GM21367 (cell line): ENCODE measurements around the gene C6orf89.

Experiments
- ATAC-seq: cut with Tn5 transposase; IDR thresholded peaks from one replicate; pipeline ENCODE4 v1.9.1; 2021; ENCODE audit not compliant: unreplicated experiment

Gene C6orf89

GRCh38 chr6:36851626-36852025 lies 34.1 kb upstream of the C6orf89 start:
- ATAC-seq = no peak

GRCh38 chr6:36852481-36853147 lies 33.1 kb upstream of the C6orf89 start:
- no peak for ATAC-seq

- no peak for ATAC-seq
Measured at GRCh38 chr6:36853325-36853724, 32.4 kb upstream of the C6orf89 start.

GRCh38 chr6:36855750-36856149 lies 30.0 kb upstream of the C6orf89 start:
- ATAC-seq = no peak

DNA sequence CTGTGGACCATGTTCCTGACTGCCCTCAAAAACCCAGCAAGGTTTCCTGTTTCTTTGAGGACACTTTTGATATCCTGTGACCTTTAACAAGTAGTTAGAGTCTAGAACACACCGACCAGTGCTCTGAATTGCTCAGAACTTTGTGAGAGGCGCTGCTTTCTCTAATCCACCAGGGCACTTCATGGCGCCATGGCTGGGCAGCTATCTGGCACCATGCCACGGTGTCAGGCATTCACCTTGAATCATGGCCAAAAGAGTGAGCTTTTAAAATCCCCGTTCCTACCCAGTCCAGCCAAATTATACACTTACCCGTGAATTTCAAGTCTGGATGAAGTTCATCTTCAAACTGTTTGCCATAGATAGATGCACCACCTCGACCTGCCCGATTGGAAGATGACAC lies 29.5 kb upstream of the C6orf89 start:
- ATAC-seq = no peak

- ATAC-seq = no peak
Measured at GRCh38 chr6:36857325-36857724, 28.4 kb upstream of the C6orf89 start.

GRCh38 chr6:36858407-36858981 lies 27.3 kb upstream of the C6orf89 start:
- ATAC-seq = no peak

DNA sequence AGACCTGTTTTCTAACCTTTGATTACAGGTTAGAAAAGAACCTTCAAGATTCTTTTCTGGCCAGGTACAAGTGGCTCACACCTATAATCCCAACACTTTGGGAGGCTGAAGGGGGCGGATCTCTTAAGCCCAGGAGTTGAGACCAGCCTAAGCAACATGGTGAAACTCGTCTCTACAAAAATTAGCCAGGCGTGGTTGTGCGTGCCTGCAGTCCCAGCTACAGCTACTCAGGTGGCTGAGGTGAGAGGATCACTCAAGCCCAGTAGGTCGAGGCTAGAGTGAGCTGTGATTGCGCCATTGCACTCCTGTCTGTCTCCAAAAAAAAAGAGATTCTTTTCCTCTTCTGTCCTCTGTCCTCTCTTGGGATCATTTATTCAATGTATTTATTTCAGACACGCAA lies 25.6 kb upstream of the C6orf89 start:
- ATAC-seq = no peak

- ATAC-seq = no peak
Measured at GRCh38 chr6:36862164-36862847, 23.4 kb upstream of the C6orf89 start.

GRCh38 chr6:36862848-36863382 lies 22.8 kb upstream of the C6orf89 start:
- ATAC-seq = no peak

DNA sequence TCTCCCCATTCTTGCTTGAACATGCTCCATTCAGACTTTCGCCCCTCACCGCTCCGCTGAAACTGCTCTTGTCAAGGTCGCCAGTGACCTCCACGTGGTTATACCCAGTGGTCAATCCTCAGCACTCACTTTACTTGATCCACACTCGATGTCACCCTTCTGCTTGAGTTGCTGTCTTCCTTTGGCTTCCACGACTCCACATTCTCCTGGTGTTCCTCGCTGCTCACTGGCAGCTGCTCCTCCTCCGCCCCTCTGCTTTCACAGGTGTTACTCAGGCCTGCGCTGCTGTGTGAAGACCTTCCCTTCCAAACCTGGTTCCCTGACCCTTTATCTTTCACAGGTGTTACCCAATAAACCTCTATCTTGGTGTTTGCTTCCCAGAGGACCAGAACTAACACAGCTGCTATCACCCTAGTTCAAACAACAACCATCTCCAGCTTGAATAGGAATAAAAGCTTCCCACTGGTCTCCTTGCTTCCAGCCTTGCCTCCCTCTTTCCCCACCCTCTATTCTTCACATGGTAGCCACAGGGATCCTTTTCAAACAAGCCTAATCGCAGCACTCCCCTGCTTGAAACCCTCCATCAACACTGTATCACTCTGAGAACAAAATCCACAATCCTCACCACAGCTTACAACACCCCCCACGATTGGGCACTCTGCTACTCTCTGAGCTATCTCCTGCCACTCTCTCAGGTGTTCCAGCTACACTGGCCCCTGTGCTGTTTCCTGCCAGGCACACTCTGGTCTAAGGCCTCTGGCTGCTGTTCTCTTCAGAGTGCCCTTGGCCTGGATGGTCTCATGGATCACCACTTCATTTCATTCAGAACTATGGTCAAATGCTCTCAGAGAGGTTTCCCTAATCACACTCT lies 21.8 kb upstream of the C6orf89 start:
- no peak for ATAC-seq

GRCh38 chr6:36865835-36866234 lies 19.9 kb upstream of the C6orf89 start:
- ATAC-seq = no peak

DNA sequence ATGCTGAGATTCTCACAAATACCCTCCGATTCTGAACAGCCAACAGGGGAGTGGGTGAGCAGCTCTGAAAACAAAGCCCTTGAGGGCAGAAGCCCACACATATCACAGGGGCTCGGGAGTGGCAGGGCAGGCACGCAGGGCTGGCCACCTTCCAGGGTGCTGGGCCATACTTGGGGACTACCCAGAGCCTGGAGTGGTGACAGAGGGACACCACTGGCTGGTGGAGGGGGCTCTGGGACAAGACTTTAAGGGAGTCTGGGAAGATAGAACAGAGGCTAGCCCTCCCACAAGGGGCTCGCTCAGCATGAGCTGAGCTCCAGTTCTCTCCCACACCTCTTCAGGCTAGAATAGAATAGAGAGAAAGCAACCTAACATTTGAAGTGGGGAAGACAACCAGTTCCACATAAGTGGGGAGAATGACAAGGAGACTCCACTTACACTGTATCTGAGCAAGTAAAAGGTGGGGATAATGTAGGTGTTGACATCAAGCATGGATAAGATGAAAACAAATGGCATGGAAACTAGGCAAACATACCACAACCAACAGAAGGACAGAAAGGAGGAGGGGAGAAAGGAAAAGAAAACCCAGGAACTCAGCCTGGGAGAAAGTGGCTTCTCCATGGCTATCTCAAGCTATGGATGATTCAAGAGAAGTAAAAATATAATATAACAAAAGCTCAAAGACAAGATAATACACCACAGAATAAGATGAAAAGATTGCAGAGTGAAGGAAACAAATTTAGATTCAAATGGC lies 18.1 kb upstream of the C6orf89 start:
- ATAC-seq = no peak

DNA sequence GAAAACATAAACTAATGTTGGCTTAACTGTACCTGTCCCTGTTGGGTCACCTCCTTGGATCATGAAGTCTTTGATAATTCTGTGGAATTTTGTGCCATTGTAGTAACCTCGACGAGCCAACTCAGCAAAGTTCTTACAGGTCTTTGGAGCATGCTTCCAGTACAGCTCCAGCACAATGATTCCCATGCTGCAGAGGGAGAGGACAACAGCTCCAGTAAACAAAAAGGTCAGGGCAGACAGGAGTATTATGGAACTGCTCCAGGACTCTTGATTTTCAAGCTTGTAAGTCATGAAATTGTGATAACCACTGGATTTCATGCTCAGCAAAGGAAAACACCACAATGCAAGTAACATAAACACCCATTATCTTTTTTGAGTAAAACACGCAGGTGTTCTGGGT lies 14.1 kb upstream of the C6orf89 start:
- no peak for ATAC-seq

DNA sequence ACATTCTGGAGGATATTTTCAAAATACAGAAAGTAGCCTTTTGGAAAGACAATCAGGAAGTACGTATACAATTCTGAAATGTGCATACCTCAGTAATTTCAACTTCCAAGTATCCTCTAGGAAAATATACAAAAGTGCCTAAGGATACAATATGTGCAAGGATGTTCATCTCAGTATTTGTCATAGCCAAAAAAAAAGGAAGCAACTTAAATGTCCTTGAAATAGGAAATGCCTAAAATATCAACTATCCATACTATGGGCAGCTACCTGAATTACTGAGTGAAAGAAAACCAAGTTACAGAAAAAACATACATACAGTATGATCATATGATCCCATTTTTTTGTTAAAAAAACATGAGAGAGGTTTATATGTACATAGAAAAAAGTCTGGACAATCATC lies 12.6 kb upstream of the C6orf89 start:
- ATAC-seq = no peak

GRCh38 chr6:36873612-36874442 lies 11.9 kb upstream of the C6orf89 start:
- ATAC-seq = no peak

GRCh38 chr6:36874443-36875249 lies 11.1 kb upstream of the C6orf89 start, which contains the start of gene PPIL1:
TSS of gene PPIL1 (minus strand) at chr6:36874803. CDS start at chr6:36874772, 31 bp downstream.
- ATAC-seq = peak; percentile 72

DNA sequence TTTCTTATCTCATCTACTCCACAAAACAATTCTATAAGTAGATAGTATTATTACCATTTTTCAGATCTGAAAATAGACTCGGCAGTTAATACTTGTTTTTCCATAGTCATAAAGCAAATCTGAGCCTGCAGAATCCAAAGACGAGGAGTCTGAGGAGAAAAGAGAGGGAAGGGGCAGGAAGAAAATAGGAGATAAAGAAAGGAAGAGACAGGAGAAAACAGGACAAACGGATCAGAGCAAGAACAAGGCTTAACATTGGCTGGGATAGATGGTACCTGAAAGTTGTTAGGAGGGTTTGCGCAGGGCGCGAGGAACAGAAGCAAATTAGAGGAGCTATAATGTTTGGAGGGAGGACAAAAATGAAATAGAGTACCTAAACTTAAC lies 10.5 kb upstream of the C6orf89 start:
- ATAC-seq = no peak

DNA sequence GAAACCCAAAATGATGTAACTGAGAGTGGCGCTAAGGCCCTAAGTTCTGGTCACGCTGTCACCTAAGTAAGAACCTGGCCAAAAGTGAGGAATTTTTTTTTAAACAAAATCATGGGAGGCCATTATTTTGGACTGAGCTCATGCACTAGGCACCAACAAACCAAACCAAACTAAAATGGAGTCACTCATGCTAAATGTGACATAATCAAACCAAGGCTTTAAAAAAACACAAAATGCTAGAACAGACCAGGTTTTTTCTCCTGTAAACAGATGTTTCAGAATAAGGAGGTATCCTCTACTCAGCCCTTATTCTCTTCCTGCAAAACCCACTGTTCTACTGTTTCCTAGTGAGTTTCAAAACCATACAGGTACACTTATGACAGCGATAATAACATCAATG lies 1.1 kb upstream of the C6orf89 start:
- no peak for ATAC-seq
